Right lobe of liver (tissue), 4 donors: ENCODE measurements around the gene KRTAP5-1.

Experiments used
- CTCF ChIP-seq, 4 donors: fragments of 200-600 bp in 3 of 4; fragments of 450-650 bp in 1 of 4; IDR thresholded peaks; one replicate each; pipeline versions ENCODE4 v1.5.1 to v1.8.0; 2016 to 2022; ENCODE audit warnings: antibody characterized with exemption in 4 of 4, mild to moderate bottlenecking in 2 of 4
- POLR2A ChIP-seq: fragments of 450-650 bp; IDR thresholded peaks from one replicate; pipeline ENCODE4 v1.6.1; 2017; ENCODE audit warnings: antibody characterized with exemption, mild to moderate bottlenecking
- donor health status: DM: no; HTN: no; CAD: no.
- donor health status: DM: no; HTN: no; CAD: no.
- donor health status: DM: no; HTN: yes; CAD: no.

- no peak for TF ChIP-seq CTCF (IDR thresholded peaks at IDR 0.05)
- no peak for TF ChIP-seq POLR2A
Measured at GRCh38 chr11:1625541-1625940, 40.5 kb upstream of the KRTAP5-1 start.
